Esophagus squamous epithelium (tissue), 4 donors: ENCODE results near the gene MT2A.

Experiments
- POLR2A ChIP-seq, 4 donors: fragments of 450-650 bp; IDR thresholded peaks; one replicate each; pipeline ENCODE4 v1.6.1; 2017; ENCODE audit warnings: antibody characterized with exemption in 4 of 4, mild to moderate bottlenecking in 4 of 4, moderate library complexity in 3 of 4
- TF ChIP-seq, protein P1 (sequence below), 6 experiments: fragments of 450-650 bp in 4 of 6; fragments of 200-600 bp in 2 of 6; sonication (generic) in 2 of 6; IDR thresholded peaks; one replicate each; pipeline ENCODE4 v1.5.1; 2016 to 2019; ENCODE audit warnings: antibody characterized with exemption in 6 of 6, mild to moderate bottlenecking in 4 of 6, moderate library complexity in 4 of 6

DNA sequence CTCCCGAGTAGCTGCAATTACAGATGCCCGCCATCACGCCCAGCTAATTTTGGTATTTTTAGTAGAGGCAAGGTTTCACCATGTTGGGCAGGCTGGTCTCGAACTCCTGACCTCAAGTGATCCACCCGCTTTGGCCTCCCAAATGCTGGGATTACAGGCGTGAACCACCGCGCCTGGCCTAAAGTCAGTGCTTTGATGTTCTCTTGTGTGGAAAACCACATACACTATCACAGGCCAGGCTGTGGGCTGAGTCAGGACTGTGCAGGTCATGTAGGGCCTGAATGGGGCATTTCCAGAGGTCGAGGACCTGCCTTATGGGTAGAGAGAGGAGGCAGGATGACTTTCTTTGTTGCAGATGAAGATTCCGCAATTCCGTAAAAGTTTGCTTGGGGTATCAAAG, 24.1 kb upstream of the MT2A start:
- TF ChIP-seq, protein P1, sequence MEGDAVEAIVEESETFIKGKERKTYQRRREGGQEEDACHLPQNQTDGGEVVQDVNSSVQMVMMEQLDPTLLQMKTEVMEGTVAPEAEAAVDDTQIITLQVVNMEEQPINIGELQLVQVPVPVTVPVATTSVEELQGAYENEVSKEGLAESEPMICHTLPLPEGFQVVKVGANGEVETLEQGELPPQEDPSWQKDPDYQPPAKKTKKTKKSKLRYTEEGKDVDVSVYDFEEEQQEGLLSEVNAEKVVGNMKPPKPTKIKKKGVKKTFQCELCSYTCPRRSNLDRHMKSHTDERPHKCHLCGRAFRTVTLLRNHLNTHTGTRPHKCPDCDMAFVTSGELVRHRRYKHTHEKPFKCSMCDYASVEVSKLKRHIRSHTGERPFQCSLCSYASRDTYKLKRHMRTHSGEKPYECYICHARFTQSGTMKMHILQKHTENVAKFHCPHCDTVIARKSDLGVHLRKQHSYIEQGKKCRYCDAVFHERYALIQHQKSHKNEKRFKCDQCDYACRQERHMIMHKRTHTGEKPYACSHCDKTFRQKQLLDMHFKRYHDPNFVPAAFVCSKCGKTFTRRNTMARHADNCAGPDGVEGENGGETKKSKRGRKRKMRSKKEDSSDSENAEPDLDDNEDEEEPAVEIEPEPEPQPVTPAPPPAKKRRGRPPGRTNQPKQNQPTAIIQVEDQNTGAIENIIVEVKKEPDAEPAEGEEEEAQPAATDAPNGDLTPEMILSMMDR (IDR thresholded peaks at IDR 0.05): no peak
- TF ChIP-seq POLR2A (IDR thresholded peaks at IDR 0.05): no peak
